Astrocyte of the hippocampus (primary cell): Measurements from ENCODE around the gene STK25.
"Not testable (repeated sequence)": the region's sequence is repeated elsewhere in the genome, so short reads cannot be mapped to it uniquely, and the experiment has no call there.

Experiments used
- DNase-seq: peaks from one replicate; pipeline ENCODE4 v3.0.0; 2011; ENCODE audit warnings: low read depth, low spot score

Gene STK25

GRCh38 chr2:241465543-241465942 is 42.8 kb downstream of the STK25 start:
- DNase-seq: no peak

- DNase-seq: no peak
Measured at GRCh38 chr2:241463276-241464135, 44.9 kb downstream of the STK25 start.

- no peak for DNase-seq
Measured at GRCh38 chr2:241461693-241462677, 46.4 kb downstream of the STK25 start.

GRCh38 chr2:241460631-241461030 is 47.8 kb downstream of the STK25 start:
- no peak for DNase-seq

- no peak for DNase-seq
Measured at GRCh38 chr2:241459520-241459919, 48.9 kb downstream of the STK25 start.

- no peak for DNase-seq
Measured at GRCh38 chr2:241458687-241459086, 49.7 kb downstream of the STK25 start.

GRCh38 chr2:241456546-241456945 is 51.8 kb downstream of the STK25 start:
- no peak for DNase-seq

- no peak for DNase-seq
Measured at GRCh38 chr2:241454837-241455485, 53.4 kb downstream of the STK25 start.

GRCh38 chr2:241453919-241454318 is 54.5 kb downstream of the STK25 start:
- DNase-seq: not testable (repeated sequence)

- no peak for DNase-seq
Measured at GRCh38 chr2:241451840-241452506, 56.4 kb downstream of the STK25 start.

GRCh38 chr2:241450092-241450491 is 58.3 kb downstream of the STK25 start:
- not testable (repeated sequence) for DNase-seq

GRCh38 chr2:241445426-241445825 is 63.0 kb downstream of the STK25 start:
- DNase-seq: peak; percentile 28

- peak; percentile 91 for DNase-seq
Measured at GRCh38 chr2:241443486-241444223, 64.7 kb downstream of the STK25 start.
